IPS DF 4.7 (cell line): Measurements from ENCODE around the gene STC2.

Source experiments
- DNase-seq: peaks from one replicate; pipeline ENCODE4 v3.0.0-alpha.2; 2013; ENCODE audit warnings: low spot score; ENCODE audit errors: extremely low read depth

The STC2 gene

GRCh38 chr5:173268750-173269432 lies 59.3 kb downstream of the STC2 start:
- DNase-seq, result no peak

- DNase-seq, result no peak
Measured at GRCh38 chr5:173265433-173265832, 62.8 kb downstream of the STC2 start.
